A549 (cell line): ENCODE results near the gene CCDC116. TPM values are rescaled to one million over a fixed set of nuclear protein-coding genes. Genes with fewer than 3 reads are reported as not detected.
A peak's percentile ranks its signal among the peaks of the same experiment; 100 is the strongest.

Experiments
- ATAC-seq, 2 experiments: fragments of 200-7000 bp in 1 of 2; fragments of >200 bp in 1 of 2; cut with Nextera tagmentation in 1 of 2; cut with Tn5 transposase in 1 of 2; 3 replicates each; pipeline versions ENCODE4 v1.8.0 to v1.9.1; 2018 to 2020; ENCODE audit warnings: mild to moderate bottlenecking in 1 of 2, moderate library complexity in 1 of 2
- CTCF ChIA-PET: fragments of 300-600 bp; sonication (Branson Sonifier 250); formaldehyde crosslinking; extraction: SDS; loops from one replicate; lab custom pipeline; 2021; ENCODE audit warnings: antibody characterized with exemption, inconsistent platforms; lab: Yijun Ruan, JAX
- POLR2A ChIA-PET: fragments of 350-600 bp; formaldehyde crosslinking; extraction: SDS; loops from one replicate; lab custom pipeline; 2021; ENCODE audit warnings: antibody characterized with exemption, inconsistent platforms; lab: Yijun Ruan, JAX
- DNase-seq, 2 experiments: peaks; one replicate each; pipeline versions ENCODE4 v3.0.0 to v3.0.0-alpha.2; 2011 to 2016; ENCODE audit warnings: low read depth in 1 of 2, low spot score in 1 of 2
- FAIRE-seq: peaks from 2 replicates; lab custom pipeline; 2011; peaks lifted over from hg19 to GRCh38; lab: Jason Lieb, UNC
- H3K27ac ChIP-seq, 2 experiments: fragments of >200 bp; sonication (Bioruptor Twin); formaldehyde crosslinking; 3 replicates each; pipeline ENCODE4 v1.5.1; 2016 to 2017
- H3K4me1 ChIP-seq: fragments of >200 bp; sonication (Bioruptor Twin); formaldehyde crosslinking; 3 replicates; pipeline ENCODE4 v1.6.1; 2016
- H3K4me2 ChIP-seq: fragments of >200 bp; sonication (Bioruptor Twin); formaldehyde crosslinking; 3 replicates; pipeline ENCODE4 v1.6.1; 2016
- H3K4me3 ChIP-seq: fragments of >200 bp; sonication (Bioruptor Twin); formaldehyde crosslinking; 3 replicates; pipeline ENCODE4 v1.5.1; 2016
- H3K9me3 ChIP-seq: fragments of >200 bp; sonication (Bioruptor Twin); formaldehyde crosslinking; 3 replicates; pipeline ENCODE4 v1.6.1; 2016
- BHLHE40 ChIP-seq: IDR thresholded peaks from 2 replicates; pipeline ENCODE4 v1.6.1; 2012; ENCODE audit warnings: low read depth, low read length, inconsistent platforms
- CHD2 ChIP-seq: fragments of 150-350 bp; IDR thresholded peaks from 2 replicates; pipeline ENCODE4 v1.6.1; 2014; ENCODE audit warnings: low read length; ENCODE audit not compliant: partially characterized antibody
- EHMT2 ChIP-seq: fragments of 200-600 bp; sonication (generic); IDR thresholded peaks from 2 replicates; pipeline ENCODE4 v1.6.1; 2016; ENCODE audit warnings: antibody characterized with exemption, low read depth, mild to moderate bottlenecking, moderate library complexity
- EP300 ChIP-seq, 2 experiments: fragments of >200 bp; sonication (Bioruptor Twin); formaldehyde crosslinking; IDR thresholded peaks; 2 replicates in 1 of 2; 3 replicates in 1 of 2; pipeline ENCODE4 v1.6.1; 2016 to 2017
- FOSL2 ChIP-seq, 2 experiments: fragments of 450-650 bp in 1 of 2; fragments of >200 bp in 1 of 2; sonication (Bioruptor Twin) in 1 of 2; formaldehyde crosslinking; IDR thresholded peaks; 2 replicates each; pipeline versions ENCODE4 v1.5.0 to v1.6.1; 2016 to 2020; ENCODE audit warnings: mild to moderate bottlenecking in 1 of 2, moderate library complexity in 1 of 2
- GATA3 ChIP-seq: IDR thresholded peaks from 2 replicates; pipeline ENCODE4 v1.6.1; 2012; ENCODE audit warnings: borderline replicate concordance
- HDAC2 ChIP-seq: fragments of 200-600 bp; sonication (generic); IDR thresholded peaks from 2 replicates; pipeline ENCODE4 v1.6.1; 2016
- HEYL ChIP-seq: fragments of 250-450 bp; sonication (Bioruptor Pico); IDR thresholded peaks from 2 replicates; pipeline ENCODE4 v1.8.0; 2021; ENCODE audit warnings: mild to moderate bottlenecking, moderate library complexity
- HOXB13 ChIP-seq: fragments of 250-450 bp; sonication (Bioruptor Pico); IDR thresholded peaks from 2 replicates; pipeline ENCODE4 v1.5.0; 2020; ENCODE audit warnings: low read depth, mild to moderate bottlenecking, moderate library complexity
- JUN ChIP-seq, 2 experiments: fragments of >200 bp; sonication (Bioruptor Twin); formaldehyde crosslinking; IDR thresholded peaks; 2 replicates in 1 of 2; 3 replicates in 1 of 2; pipeline ENCODE4 v1.6.1; 2016 to 2017
- KDM1A ChIP-seq: fragments of 200-600 bp; sonication (generic); IDR thresholded peaks from 2 replicates; pipeline ENCODE4 v1.6.1; 2016; ENCODE audit warnings: low read depth, mild to moderate bottlenecking
- MAFK ChIP-seq: fragments of 450-650 bp; IDR thresholded peaks from 2 replicates; pipeline ENCODE4 v1.6.1; 2014; ENCODE audit not compliant: partially characterized antibody
- NFE2L2 ChIP-seq: fragments of 150-350 bp; conservative IDR thresholded peaks from 2 replicates; pipeline ENCODE4 v1.6.1; 2014; ENCODE audit warnings: low read length
- NR3C1 ChIP-seq: fragments of >200 bp; sonication (Bioruptor Twin); formaldehyde crosslinking; IDR thresholded peaks from 3 replicates; pipeline ENCODE4 v1.6.1; 2017
- PHF8 ChIP-seq: fragments of 200-600 bp; sonication (generic); IDR thresholded peaks from 2 replicates; pipeline ENCODE4 v1.6.1; 2016; ENCODE audit warnings: low read depth, mild to moderate bottlenecking, antibody characterized with exemption, moderate library complexity, borderline replicate concordance
- POLR2A ChIP-seq: IDR thresholded peaks from 2 replicates; pipeline ENCODE4 v1.6.1; 2012; ENCODE audit warnings: mild to moderate bottlenecking, low read length
- POLR2AphosphoS2 ChIP-seq: conservative IDR thresholded peaks from 2 replicates; pipeline ENCODE4 v1.6.1; 2012; ENCODE audit warnings: low read length, improper control_type of control experiment, inconsistent platforms
- RAD21 ChIP-seq, 2 experiments: fragments of >200 bp in 1 of 2; sonication (Bioruptor Twin) in 1 of 2; formaldehyde crosslinking in 1 of 2; IDR thresholded peaks in 1 of 2; conservative IDR thresholded peaks in 1 of 2; 2 replicates in 1 of 2; 3 replicates in 1 of 2; pipeline ENCODE4 v1.6.1; 2012 to 2018; ENCODE audit warnings: inconsistent platforms in 1 of 2
- RARB ChIP-seq: fragments of 250-450 bp; sonication (Bioruptor Pico); IDR thresholded peaks from 2 replicates; pipeline ENCODE4 v1.8.0; 2021; ENCODE audit warnings: mild to moderate bottlenecking, moderate library complexity
- RCOR1 ChIP-seq: fragments of 150-350 bp; IDR thresholded peaks from 2 replicates; pipeline ENCODE4 v1.6.1; 2014; ENCODE audit warnings: antibody characterized with exemption, low read length, low read depth
- SMC3 ChIP-seq: fragments of >200 bp; sonication (Bioruptor Twin); formaldehyde crosslinking; IDR thresholded peaks from 3 replicates; pipeline ENCODE4 v1.6.1; 2018; ENCODE audit warnings: inconsistent platforms
- SREBF2 ChIP-seq: fragments of 450-650 bp; IDR thresholded peaks from 2 replicates; pipeline ENCODE4 v1.6.1; 2014; ENCODE audit warnings: mild to moderate bottlenecking, moderate library complexity
- TFCP2L1 ChIP-seq: fragments of 250-450 bp; sonication (Bioruptor Pico); IDR thresholded peaks from 2 replicates; pipeline ENCODE4 v1.5.0; 2021; ENCODE audit warnings: mild to moderate bottlenecking
- ZC3H11A ChIP-seq: fragments of 450-650 bp; IDR thresholded peaks from 2 replicates; pipeline ENCODE4 v1.6.1; 2014; ENCODE audit warnings: antibody characterized with exemption, mild to moderate bottlenecking
- ZFP36 ChIP-seq: fragments of 450-650 bp; IDR thresholded peaks from 2 replicates; pipeline ENCODE4 v1.6.1; 2014; ENCODE audit warnings: borderline replicate concordance; ENCODE audit not compliant: partially characterized antibody
- WGBS: methylation state at CpG from one replicate; pipeline ENCODE4 v1.1.6; 2017; ENCODE audit errors: missing lambda C conversion rate; 5-methylcytosine and 5-hydroxymethylcytosine counted together
- polyA plus RNA-seq, 4 experiments: library from polyadenylated mRNA; depleted of rRNA in 3 of 4; stranded (reverse); fragments of >200 nt; fragmentation: RNase III in 1 of 4; extraction: RNeasy Plus Mini Kit Qiagen cat#74134 plus additional on column Dnase treatment in 1 of 4; gene quantifications; 2 replicates in 3 of 4; 3 replicates in 1 of 4; pipeline ENCODE4 v1.2.3, GENCODE V29; 2011 to 2017
- TF ChIP-seq, protein P1 (sequence below): fragments of >200 bp; sonication (Bioruptor Twin); formaldehyde crosslinking; IDR thresholded peaks from 3 replicates; pipeline ENCODE4 v1.6.1; 2016
- TF ChIP-seq, protein P2 (sequence below): fragments of 200-600 bp; sonication (generic); IDR thresholded peaks from 2 replicates; pipeline ENCODE4 v1.6.1; 2016; ENCODE audit warnings: antibody characterized with exemption, mild to moderate bottlenecking, moderate library complexity
- TF ChIP-seq, protein P3 (sequence below): IDR thresholded peaks from 2 replicates; pipeline ENCODE4 v1.6.1; 2012
- TF ChIP-seq, protein P4 (sequence below): fragments of 450-650 bp; IDR thresholded peaks from 2 replicates; pipeline ENCODE4 v1.6.1; 2014; ENCODE audit warnings: antibody characterized with exemption
- TF ChIP-seq, protein P5 (sequence below): fragments of >200 bp; sonication (Bioruptor Twin); formaldehyde crosslinking; IDR thresholded peaks from 3 replicates; pipeline ENCODE4 v1.5.1; 2016
- TF ChIP-seq, protein P6 (sequence below): fragments of 250-450 bp; sonication (Bioruptor Pico); IDR thresholded peaks from 2 replicates; pipeline ENCODE4 v1.5.0; 2020; ENCODE audit warnings: low read depth, mild to moderate bottlenecking, moderate library complexity

Gene CCDC116
- polyA plus RNA-seq, 2 of the 4 experiments (the other 2 are of a cell fraction), result 0.06 TPM; not detected in 1

DNA sequence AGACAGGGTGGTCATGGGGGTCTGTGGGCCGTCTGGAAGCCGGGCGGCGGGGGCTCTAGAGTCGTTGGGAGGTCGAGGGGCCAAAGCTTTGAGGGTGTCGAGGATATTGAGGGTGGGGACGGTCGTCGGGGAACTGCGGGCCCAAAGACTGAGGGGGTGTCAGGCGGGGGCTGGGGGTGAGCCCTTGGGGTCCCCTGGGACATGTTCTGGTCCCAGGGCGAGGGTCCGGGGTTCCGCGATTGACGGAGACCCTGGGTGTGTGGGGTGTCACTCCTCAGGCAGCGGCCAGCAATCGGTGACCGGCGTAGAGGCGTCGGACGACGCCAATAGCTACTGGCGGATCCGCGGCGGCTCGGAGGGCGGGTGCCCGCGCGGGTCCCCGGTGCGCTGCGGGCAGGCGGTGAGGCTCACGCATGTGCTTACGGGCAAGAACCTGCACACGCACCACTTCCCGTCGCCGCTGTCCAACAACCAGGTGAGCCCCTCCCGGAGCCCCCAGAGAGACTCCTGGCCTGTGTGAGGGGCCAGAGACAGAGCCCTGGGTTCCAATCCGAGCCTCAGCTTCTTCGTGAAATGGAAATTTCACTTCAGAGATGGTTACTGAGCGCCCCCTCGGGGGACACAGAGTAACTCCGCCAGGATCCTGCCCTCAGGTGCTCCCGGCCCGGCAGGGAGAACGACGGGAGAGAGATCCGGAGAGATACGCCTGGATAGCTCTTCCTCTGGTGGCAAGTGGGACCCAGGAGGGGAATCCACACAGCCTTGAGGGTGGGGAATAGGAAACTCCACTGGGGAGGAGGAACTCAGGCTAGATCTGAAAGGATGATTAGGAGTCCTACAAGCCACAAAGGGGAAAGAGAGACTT, 10.3 kb downstream of the CCDC116 start:
- POLR2A ChIA-PET, result interaction anchor here (0.6 to 2.3 kb wide), 5 partner anchors 12 to 186 kb away, joined by 3 to 30 read pairs (median 7); no protein-coding TSS in a partner anchor
- 1% methylated on average over 17 of the region's 56 CpGs for WGBS
- H3K4me3 ChIP-seq, result peak overlapping the region; percentile 71
- CTCF ChIA-PET, result interaction anchor here (0.6 to 6.5 kb wide), 14 partner anchors 10 to 67 kb away, joined by 3 to 133 read pairs (median 6); partner anchors contain the start of genes CCDC116 and YDJC
- peak overlapping the region; percentile 70 to 89 for H3K27ac ChIP-seq
- peaks cover 10% of the 10 kb centered on the region; the same call in 2 of the 3 replicates for H3K4me1 ChIP-seq
- H3K4me2 ChIP-seq, result peak overlapping the region; percentile 95
- no peaks in the 10 kb centered on the region for H3K9me3 ChIP-seq
- peak; percentile 57 to 60 for ATAC-seq
- DNase-seq, result peak; percentile 51 to 66
- no peak for FAIRE-seq
- TF ChIP-seq KDM1A, result no peak
- TF ChIP-seq EP300 (IDR thresholded peaks at IDR 0.05), result no peak
- TF ChIP-seq GATA3, result 0 out of 2 replicates have a peak, but pooled peaks have one; percentile 13
- TF ChIP-seq SREBF2, result no peak
- TF ChIP-seq TFCP2L1 (CRISPR knock-in tag), result no peak
- TF ChIP-seq CHD2, result no peak
- no peak for TF ChIP-seq SMC3
- TF ChIP-seq, protein P1, sequence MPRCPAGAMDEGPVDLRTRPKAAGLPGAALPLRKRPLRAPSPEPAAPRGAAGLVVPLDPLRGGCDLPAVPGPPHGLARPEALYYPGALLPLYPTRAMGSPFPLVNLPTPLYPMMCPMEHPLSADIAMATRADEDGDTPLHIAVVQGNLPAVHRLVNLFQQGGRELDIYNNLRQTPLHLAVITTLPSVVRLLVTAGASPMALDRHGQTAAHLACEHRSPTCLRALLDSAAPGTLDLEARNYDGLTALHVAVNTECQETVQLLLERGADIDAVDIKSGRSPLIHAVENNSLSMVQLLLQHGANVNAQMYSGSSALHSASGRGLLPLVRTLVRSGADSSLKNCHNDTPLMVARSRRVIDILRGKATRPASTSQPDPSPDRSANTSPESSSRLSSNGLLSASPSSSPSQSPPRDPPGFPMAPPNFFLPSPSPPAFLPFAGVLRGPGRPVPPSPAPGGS, result no peak
- TF ChIP-seq NR3C1, result no peak
- TF ChIP-seq POLR2A, result no peak
- TF ChIP-seq HOXB13 (CRISPR knock-in tag), result no peak
- TF ChIP-seq, protein P2, sequence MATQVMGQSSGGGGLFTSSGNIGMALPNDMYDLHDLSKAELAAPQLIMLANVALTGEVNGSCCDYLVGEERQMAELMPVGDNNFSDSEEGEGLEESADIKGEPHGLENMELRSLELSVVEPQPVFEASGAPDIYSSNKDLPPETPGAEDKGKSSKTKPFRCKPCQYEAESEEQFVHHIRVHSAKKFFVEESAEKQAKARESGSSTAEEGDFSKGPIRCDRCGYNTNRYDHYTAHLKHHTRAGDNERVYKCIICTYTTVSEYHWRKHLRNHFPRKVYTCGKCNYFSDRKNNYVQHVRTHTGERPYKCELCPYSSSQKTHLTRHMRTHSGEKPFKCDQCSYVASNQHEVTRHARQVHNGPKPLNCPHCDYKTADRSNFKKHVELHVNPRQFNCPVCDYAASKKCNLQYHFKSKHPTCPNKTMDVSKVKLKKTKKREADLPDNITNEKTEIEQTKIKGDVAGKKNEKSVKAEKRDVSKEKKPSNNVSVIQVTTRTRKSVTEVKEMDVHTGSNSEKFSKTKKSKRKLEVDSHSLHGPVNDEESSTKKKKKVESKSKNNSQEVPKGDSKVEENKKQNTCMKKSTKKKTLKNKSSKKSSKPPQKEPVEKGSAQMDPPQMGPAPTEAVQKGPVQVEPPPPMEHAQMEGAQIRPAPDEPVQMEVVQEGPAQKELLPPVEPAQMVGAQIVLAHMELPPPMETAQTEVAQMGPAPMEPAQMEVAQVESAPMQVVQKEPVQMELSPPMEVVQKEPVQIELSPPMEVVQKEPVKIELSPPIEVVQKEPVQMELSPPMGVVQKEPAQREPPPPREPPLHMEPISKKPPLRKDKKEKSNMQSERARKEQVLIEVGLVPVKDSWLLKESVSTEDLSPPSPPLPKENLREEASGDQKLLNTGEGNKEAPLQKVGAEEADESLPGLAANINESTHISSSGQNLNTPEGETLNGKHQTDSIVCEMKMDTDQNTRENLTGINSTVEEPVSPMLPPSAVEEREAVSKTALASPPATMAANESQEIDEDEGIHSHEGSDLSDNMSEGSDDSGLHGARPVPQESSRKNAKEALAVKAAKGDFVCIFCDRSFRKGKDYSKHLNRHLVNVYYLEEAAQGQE, result no peak
- TF ChIP-seq EHMT2, result no peak
- TF ChIP-seq NFE2L2, result no peak
- 0 out of 2 replicates have a peak, but pooled peaks have one; percentile 11 for TF ChIP-seq PHF8
- no peak for TF ChIP-seq HEYL
- TF ChIP-seq FOSL2 (IDR thresholded peaks at IDR 0.05), result no peak
- TF ChIP-seq FOSL2 (CRISPR knock-in tag; IDR thresholded peaks at IDR 0.05), result no peak
- TF ChIP-seq RAD21 (conservative IDR thresholded peaks at IDR 0.05 in 1 of 2, IDR thresholded peaks at IDR 0.05 in 1 of 2), result peak; percentile 52 to 58
- TF ChIP-seq, protein P3, sequence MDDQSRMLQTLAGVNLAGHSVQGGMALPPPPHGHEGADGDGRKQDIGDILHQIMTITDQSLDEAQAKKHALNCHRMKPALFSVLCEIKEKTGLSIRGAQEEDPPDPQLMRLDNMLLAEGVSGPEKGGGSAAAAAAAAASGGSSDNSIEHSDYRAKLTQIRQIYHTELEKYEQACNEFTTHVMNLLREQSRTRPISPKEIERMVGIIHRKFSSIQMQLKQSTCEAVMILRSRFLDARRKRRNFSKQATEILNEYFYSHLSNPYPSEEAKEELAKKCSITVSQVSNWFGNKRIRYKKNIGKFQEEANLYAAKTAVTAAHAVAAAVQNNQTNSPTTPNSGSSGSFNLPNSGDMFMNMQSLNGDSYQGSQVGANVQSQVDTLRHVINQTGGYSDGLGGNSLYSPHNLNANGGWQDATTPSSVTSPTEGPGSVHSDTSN, result no peak
- no peak for TF ChIP-seq MAFK
- no peak for TF ChIP-seq HDAC2
- no peak for TF ChIP-seq ZFP36
- TF ChIP-seq, protein P4, sequence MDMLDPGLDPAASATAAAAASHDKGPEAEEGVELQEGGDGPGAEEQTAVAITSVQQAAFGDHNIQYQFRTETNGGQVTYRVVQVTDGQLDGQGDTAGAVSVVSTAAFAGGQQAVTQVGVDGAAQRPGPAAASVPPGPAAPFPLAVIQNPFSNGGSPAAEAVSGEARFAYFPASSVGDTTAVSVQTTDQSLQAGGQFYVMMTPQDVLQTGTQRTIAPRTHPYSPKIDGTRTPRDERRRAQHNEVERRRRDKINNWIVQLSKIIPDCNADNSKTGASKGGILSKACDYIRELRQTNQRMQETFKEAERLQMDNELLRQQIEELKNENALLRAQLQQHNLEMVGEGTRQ, result no peak
- TF ChIP-seq BHLHE40, result no peak
- no peak for TF ChIP-seq POLR2AphosphoS2
- TF ChIP-seq RCOR1, result no peak
- TF ChIP-seq, protein P5, sequence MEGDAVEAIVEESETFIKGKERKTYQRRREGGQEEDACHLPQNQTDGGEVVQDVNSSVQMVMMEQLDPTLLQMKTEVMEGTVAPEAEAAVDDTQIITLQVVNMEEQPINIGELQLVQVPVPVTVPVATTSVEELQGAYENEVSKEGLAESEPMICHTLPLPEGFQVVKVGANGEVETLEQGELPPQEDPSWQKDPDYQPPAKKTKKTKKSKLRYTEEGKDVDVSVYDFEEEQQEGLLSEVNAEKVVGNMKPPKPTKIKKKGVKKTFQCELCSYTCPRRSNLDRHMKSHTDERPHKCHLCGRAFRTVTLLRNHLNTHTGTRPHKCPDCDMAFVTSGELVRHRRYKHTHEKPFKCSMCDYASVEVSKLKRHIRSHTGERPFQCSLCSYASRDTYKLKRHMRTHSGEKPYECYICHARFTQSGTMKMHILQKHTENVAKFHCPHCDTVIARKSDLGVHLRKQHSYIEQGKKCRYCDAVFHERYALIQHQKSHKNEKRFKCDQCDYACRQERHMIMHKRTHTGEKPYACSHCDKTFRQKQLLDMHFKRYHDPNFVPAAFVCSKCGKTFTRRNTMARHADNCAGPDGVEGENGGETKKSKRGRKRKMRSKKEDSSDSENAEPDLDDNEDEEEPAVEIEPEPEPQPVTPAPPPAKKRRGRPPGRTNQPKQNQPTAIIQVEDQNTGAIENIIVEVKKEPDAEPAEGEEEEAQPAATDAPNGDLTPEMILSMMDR, result peak; percentile 50
- TF ChIP-seq RARB (CRISPR knock-in tag), result no peak
- TF ChIP-seq JUN (IDR thresholded peaks at IDR 0.05), result no peak
- TF ChIP-seq, protein P6, sequence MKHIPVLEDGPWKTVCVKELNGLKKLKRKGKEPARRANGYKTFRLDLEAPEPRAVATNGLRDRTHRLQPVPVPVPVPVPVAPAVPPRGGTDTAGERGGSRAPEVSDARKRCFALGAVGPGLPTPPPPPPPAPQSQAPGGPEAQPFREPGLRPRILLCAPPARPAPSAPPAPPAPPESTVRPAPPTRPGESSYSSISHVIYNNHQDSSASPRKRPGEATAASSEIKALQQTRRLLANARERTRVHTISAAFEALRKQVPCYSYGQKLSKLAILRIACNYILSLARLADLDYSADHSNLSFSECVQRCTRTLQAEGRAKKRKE (CRISPR knock-in tag), result no peak
- TF ChIP-seq ZC3H11A, result no peak
